NCI-H524 treated with DMSO at 0.1 percent for 48 hours (cell line): ENCODE results near the gene RHOJ.
A peak's percentile ranks its signal among the peaks of the same experiment; 100 is the strongest.
"Not testable (repeated sequence)": the region's sequence is repeated elsewhere in the genome, so short reads cannot be mapped to it uniquely, and the experiment has no call there.

Experiments used
- DNase-seq: peaks from one replicate; lab custom pipeline; 2025; lab: John Stamatoyannopoulos, UW

Gene RHOJ

GRCh38 chr14:63204407-63205043 lies at the start of gene RHOJ:
RHOJ (plus strand) TSS chr14:63204443; CDS start chr14:63204870, 427 bp downstream.
- no peak for DNase-seq

- DNase-seq = no peak
Observed at GRCh38 chr14:63155511-63156185, 48.6 kb upstream of the RHOJ start.

- DNase-seq = no peak
Observed at GRCh38 chr14:63157195-63157594, 47.0 kb upstream of the RHOJ start.

GRCh38 chr14:63163306-63163705 lies 40.9 kb upstream of the RHOJ start:
- DNase-seq = no peak

- DNase-seq = no peak
Observed at GRCh38 chr14:63164108-63164683, 40.0 kb upstream of the RHOJ start.

GRCh38 chr14:63165267-63165666 lies 39.0 kb upstream of the RHOJ start:
- DNase-seq = not testable (repeated sequence)

GRCh38 chr14:63167044-63167443 lies 37.2 kb upstream of the RHOJ start:
- DNase-seq = no peak

GRCh38 chr14:63174760-63175191 lies 29.5 kb upstream of the RHOJ start:
- DNase-seq = peak; percentile 52

GRCh38 chr14:63175531-63175930 lies 28.7 kb upstream of the RHOJ start:
- DNase-seq = no peak

- DNase-seq = no peak
Observed at GRCh38 chr14:63178912-63179311, 25.3 kb upstream of the RHOJ start.

GRCh38 chr14:63179383-63179782 lies 24.9 kb upstream of the RHOJ start:
- no peak for DNase-seq

GRCh38 chr14:63180011-63180410 lies 24.2 kb upstream of the RHOJ start:
- no peak for DNase-seq

GRCh38 chr14:63182968-63183367 lies 21.3 kb upstream of the RHOJ start:
- DNase-seq = no peak

GRCh38 chr14:63186453-63186852 lies 17.8 kb upstream of the RHOJ start:
- DNase-seq = no peak

- DNase-seq = no peak
Observed at GRCh38 chr14:63191211-63191610, 13.0 kb upstream of the RHOJ start.

- no peak for DNase-seq
Observed at GRCh38 chr14:63192085-63192484, 12.2 kb upstream of the RHOJ start.

GRCh38 chr14:63193236-63193635 lies 11.0 kb upstream of the RHOJ start:
- no peak for DNase-seq

- no peak for DNase-seq
Observed at GRCh38 chr14:63200035-63200740, 4.1 kb upstream of the RHOJ start.

- DNase-seq = no peak
Observed at GRCh38 chr14:63200767-63201166, 3.5 kb upstream of the RHOJ start.

- DNase-seq = no peak
Observed at GRCh38 chr14:63203015-63203414, 1.2 kb upstream of the RHOJ start.

- peak; percentile 90 for DNase-seq
Observed at GRCh38 chr14:63203618-63204406, 431 bp upstream of the RHOJ start.

GRCh38 chr14:63205044-63205575 lies 867 bp downstream of the RHOJ start:
- DNase-seq = no peak
